GM12874 (cell line): ENCODE results near the gene FBXO47.

Source experiments
- CTCF ChIP-seq: IDR thresholded peaks from 2 replicates; pipeline ENCODE4 v1.5.1; 2011; ENCODE audit warnings: low read depth, mild to moderate bottlenecking, control low read depth, low read length, moderate library complexity; ENCODE audit not compliant: insufficient read depth

Gene FBXO47

DNA sequence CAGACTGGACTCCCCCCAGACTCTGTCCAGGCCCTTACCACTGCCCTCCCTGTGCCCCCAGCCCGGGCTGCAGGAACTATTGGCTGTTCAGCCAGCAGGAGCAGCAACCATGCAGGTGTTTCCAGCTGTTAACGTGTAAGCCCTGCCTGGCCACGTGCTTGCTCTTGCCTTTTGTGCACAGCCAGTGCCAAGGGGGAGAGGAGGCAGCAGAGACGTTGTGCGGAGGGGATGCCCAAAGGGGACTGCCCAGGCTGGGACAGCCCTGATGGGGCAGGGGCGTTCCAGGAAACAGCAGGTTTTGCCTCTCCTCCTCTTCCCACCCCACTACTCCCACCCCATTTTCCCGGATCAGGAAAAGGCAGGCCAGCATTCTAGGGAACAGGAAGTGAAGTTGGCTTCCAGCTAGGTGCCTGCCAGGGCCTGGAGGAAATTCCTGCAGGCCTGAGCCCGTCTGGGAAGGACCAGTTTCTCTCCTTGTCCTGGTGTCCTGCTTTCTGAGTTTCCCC is 58.5 kb downstream of the FBXO47 start:
- TF ChIP-seq CTCF, result no peak

GRCh38 chr17:38907930-38908675 is 59.1 kb downstream of the FBXO47 start:
- 0 out of 2 replicates have a peak, but pooled peaks have one; percentile 1 for TF ChIP-seq CTCF

- no peak for TF ChIP-seq CTCF
Measured at GRCh38 chr17:38906460-38907228, 60.6 kb downstream of the FBXO47 start.

GRCh38 chr17:38905375-38905774 is 61.8 kb downstream of the FBXO47 start:
- no peak for TF ChIP-seq CTCF

DNA sequence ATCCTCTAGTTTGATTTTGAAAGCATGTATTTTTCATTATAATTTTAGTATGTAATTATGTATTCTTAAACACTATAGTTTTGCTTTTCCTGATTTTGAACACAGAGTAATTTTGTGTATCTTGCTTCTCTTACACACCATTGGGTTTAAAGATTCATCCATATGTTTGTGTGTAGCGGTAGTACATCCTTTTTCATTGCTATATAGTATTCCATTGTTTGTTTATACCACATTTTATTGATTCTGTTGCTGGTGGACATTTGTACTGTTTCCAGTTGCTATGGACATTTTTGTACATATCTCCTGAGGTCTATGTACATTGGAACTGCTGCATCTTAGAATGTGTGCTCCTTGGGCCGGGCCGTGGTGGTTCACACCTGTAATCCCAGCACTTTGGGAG is 62.3 kb downstream of the FBXO47 start:
- TF ChIP-seq CTCF, result no peak

DNA sequence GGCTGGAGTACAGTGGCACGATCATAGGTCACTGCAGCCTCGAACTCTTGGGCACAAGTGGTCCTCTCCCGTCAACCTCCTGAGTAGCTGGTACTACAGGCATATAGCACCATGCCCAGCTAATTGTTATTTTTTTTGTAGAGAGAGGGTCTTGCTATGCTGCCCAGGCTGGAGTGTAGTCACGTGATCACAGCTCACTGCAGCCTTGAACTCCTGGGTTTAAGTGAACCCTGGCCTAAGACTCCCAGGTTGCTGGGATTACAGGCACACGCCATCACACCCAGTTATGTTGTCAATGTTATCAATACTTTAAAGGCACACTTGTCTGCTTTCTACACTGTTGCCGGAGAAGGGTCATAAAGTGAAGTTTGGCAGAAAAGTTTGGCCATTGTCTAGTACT is 63.8 kb downstream of the FBXO47 start:
- TF ChIP-seq CTCF, result no peak

GRCh38 chr17:38900978-38901656 is 66.1 kb downstream of the FBXO47 start:
- TF ChIP-seq CTCF, result no peak
